Lower leg skin (tissue), 3 donors: ENCODE data around the gene RNU11.

Source experiments
- POLR2A ChIP-seq, 2 donors: fragments of 450-650 bp; IDR thresholded peaks; one replicate each; pipeline ENCODE4 v1.6.1; 2016 to 2017; ENCODE audit warnings: antibody characterized with exemption in 2 of 2, mild to moderate bottlenecking in 1 of 2, moderate library complexity in 1 of 2
- TF ChIP-seq, protein P1 (sequence below), 3 donors: fragments of 450-650 bp; IDR thresholded peaks; one replicate each; pipeline ENCODE4 v1.5.1; 2016; ENCODE audit warnings: antibody characterized with exemption in 3 of 3, mild to moderate bottlenecking in 3 of 3, moderate library complexity in 2 of 3

DNA sequence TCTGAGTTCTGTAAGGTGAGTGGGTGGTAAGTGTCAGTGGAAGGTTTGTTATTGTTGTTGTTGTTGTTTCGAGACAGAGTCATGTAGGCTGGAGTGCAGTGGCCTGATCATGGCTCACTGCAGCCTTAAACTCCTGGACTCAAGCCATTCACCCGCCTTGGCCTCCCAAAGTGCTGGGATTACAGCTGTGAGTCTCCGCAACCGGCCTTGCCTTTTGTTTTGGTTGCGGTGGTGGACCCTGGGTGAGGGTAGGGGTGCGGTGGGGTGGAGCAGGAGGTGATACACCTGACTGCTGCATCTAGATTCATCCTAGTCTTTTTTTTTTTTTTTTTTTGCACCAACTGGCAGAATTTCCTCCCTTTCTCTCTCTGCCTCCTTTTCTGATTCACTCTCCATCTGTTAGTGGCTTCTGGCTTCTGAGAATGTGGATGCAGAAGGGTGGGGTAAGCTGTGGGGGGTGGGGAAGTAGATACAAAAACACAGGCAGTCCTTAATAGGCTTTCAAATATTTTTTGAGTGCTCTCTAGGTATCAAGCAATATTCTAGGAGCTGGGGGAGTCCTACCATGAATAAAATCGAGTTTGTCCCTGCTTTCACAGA is 15.6 kb downstream of the RNU11 start:
- TF ChIP-seq POLR2A (IDR thresholded peaks at IDR 0.05) = no peak
- TF ChIP-seq, protein P1, sequence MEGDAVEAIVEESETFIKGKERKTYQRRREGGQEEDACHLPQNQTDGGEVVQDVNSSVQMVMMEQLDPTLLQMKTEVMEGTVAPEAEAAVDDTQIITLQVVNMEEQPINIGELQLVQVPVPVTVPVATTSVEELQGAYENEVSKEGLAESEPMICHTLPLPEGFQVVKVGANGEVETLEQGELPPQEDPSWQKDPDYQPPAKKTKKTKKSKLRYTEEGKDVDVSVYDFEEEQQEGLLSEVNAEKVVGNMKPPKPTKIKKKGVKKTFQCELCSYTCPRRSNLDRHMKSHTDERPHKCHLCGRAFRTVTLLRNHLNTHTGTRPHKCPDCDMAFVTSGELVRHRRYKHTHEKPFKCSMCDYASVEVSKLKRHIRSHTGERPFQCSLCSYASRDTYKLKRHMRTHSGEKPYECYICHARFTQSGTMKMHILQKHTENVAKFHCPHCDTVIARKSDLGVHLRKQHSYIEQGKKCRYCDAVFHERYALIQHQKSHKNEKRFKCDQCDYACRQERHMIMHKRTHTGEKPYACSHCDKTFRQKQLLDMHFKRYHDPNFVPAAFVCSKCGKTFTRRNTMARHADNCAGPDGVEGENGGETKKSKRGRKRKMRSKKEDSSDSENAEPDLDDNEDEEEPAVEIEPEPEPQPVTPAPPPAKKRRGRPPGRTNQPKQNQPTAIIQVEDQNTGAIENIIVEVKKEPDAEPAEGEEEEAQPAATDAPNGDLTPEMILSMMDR (IDR thresholded peaks at IDR 0.05) = no peak
